GM19468 (cell line): ENCODE measurements around the gene PEAK1.

Experiments used
- ATAC-seq: cut with Tn5 transposase; IDR thresholded peaks from one replicate; pipeline ENCODE4 v1.9.1; 2021; ENCODE audit warnings: mild to moderate bottlenecking, moderate library complexity, moderate number of reproducible peaks; ENCODE audit not compliant: unreplicated experiment; ENCODE audit errors: extremely low read depth

PEAK1 gene

DNA sequence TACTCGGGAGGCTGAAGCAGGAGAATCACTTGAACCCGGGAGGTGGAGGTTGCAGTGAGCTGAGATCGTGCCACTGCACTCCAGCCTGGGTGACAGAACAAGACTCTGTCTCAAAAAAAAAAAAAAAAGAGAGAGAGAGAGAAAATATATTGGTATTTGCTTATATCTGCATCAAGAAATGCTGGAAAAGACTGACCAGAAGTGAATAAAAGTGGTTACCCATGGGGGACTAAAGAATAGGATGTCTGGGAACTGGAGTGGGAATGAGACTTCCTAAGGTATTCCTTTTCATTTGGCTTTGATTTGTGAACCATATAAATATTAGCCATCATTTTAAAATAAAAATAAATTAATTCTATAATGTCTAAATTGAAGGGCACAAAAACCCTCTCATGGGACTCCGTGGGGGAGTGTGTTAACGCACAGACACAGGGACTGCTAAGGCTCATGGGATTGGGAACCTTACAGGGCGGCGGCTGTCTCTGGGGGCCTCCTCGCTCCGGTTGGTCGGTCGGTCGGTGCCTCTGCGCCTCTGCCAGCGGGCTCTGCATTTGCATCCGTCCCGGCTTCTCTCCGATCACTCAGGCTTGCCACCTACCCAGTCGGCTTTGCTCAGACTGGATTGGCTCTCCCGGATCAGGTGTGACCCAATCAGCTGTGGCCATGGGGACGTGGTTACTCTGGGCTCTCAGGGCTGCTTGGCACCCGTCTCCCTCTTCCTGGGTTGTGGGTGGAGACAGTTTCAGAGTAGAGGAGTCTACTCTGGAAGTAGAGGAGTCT, 336.3 kb downstream of the PEAK1 start:
- ATAC-seq = peak; percentile 36

DNA sequence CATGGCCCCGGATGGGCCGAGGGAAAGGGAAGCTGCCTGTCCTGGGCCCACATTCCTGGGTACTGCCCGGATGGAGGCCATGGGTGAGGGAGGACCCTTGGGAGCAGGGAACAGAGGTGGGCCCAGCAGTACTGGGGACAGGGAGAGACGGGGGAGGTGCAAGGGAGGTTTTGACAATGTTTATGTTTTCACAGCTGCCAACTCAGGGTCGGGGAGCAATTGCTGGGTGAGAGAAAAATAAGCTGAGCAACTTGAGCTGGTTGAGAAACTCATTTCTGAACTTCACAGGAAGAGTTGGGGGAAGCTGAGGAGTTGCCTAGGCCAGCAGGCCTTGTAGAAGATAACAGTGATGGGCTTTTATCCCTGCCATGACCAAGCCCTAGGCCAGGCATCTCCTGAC, 337.9 kb downstream of the PEAK1 start:
- no peak for ATAC-seq

DNA sequence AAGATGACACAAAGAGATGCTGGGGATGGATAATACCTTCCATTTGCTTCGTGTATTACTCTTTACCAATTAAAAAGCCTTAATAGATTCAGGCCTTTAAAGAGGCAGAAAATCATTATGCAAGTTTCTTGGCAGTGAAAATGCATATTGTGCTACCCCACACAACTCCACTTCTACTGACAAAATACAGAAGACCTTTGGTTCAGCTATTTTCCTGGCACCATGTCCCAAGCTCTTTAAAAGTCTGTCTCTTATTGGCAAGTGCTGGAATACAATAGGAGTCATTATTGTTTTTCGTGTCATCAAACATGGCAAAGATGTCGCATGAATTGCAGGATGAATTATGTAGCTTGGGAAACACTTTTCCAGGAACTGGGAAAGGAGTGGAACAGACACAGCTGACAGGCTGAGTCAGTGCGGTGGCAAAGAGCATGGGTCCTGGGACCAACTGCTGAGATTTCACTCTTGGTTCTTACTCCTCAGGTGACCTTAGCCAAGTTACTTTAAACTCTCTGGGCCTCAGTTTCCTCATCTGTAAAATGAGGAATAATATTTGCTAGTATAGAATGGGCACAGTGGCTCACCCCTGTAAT, 343.5 kb downstream of the PEAK1 start:
- no peak for ATAC-seq

DNA sequence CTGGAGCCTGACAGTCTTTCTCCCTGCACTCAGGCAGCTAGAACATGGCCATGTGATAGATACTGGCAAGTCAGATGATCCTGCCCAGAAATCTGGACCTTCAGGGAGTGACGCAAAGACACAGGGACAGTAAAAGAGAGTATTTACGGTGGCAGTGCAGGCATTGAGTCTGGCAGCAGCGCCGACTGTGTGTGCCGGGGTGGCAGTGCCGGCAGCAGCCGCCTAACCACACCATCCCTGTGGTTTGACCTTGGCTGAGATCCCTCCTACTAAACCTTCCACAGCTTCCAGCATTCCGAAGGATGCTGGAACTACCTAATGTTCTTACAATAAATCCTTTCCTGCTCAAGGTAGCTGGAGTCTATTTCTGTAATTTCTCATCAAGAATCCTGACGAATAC, 344.4 kb downstream of the PEAK1 start:
- ATAC-seq = no peak

DNA sequence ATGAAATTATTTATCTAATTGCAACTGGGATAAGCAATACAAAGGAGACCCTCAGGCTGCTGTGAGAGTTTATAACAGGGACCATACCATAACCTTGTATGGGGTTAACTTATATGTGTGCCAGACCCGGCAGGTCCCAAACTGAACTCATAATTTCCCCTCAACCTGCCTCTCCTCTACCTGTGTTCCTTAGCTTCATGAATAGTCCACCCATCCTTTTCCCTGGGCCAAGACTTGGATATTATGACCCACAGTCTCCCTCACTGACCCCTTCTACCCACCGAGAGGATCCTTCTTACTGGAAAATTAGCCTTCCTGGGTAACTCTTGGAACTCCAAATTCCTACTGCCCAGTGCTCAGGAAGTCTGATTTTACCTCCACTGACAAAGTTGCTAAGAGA, 345.6 kb downstream of the PEAK1 start:
- no peak for ATAC-seq

DNA sequence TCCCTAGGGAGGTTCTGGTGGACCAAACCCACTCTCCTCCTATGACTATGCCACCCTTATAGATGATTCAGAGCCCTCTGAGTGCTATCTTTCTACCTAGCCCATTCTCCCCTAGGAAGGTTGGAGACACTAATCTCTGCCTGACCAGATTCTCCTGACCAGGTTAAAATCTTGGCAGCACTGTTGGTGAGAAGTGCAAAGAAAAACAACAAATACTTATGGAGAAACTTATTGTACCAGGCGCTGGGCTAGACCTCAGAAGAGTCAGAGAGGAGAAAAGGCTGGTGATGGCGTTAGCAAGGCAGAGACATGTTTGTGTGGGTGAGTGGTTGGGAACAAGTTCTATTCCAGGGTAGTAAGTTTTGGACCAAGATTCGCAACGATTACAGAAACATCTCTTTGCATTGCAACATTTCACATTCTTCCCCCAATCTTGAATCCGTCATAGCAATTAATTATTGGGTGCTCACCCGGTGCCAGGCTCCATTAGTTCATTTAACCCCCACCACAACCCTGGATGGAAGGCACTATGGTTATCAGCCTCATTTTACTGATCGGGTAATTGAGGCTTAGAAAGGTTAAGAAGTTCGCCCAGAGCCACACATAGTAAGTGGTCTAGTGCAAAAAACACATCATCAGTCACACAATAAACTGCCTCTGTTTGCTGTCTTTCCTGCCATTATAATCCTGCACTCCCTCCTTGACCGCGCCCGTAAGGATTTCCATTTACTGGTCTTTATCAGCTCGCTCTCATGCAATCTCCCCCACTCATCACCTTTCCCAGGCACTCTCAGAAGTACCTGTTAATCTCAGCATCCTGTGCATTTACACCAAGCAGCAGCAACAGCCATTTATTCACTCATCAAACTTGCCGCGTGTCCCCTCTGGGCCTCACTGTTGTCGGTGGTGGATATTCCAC, 348.3 kb downstream of the PEAK1 start:
- no peak for ATAC-seq

DNA sequence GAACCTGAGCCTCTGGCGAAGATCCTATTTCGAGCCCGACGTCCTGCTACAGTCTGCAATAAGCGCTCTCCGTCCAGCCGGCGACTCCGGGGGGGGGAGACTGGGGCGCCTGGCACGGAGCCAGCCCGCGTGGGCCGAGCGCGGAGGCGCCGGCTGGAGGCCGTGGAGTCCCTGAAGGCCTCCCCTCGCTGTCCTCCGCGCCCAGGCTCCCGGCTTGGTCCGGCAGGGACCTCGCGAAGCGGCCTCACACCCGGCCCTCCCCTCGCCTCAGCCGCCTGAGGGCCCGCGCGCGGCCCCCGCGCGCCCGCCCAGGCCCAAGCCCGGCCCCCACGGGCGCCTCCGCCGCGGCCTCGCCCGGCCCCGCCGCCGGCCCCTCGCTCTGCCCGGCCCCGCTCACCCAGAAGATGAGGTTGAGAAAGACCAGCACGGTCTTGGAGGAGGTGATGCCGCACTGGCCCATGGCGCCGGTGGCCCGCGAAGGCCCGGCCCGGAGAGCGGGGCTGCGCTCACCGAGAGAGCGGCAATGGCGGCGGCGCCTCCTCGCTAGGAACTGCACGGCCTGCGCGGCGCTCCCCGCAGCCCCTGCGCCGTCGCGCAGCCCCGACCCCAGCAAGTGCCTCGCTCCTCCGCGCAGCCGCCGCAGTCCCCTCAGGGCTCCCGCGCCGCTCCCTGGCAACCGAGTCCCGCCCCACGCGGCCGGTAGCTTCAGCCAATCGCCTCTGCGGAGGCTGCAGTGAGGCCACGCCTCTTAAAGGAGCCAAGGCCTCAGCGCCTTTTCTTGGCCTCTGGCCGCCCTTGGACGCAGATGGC, 349.2 kb downstream of the PEAK1 start, which contains the start of gene TSPAN3:
Gene TSPAN3 (minus strand): TSS at position 615 of the 810 bp plus-strand sequence. CDS start 155 bp downstream, at position 460.
- ATAC-seq = peak; percentile 69

DNA sequence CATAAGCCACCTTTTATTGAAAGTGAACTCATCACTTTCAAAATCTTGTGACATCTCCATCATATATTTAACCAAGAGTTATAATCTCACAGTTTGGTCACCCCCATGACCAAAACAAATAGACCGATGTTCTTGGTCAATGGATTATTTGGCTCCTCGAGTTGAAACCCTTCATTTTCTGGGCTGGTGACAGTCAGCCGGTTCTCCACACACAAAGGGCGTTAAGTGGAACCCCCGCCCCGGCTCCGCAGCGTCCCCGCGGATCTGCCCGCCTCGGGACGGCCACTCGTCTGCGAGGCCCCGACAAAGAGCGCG, 349.8 kb downstream of the PEAK1 start:
- ATAC-seq = no peak

DNA sequence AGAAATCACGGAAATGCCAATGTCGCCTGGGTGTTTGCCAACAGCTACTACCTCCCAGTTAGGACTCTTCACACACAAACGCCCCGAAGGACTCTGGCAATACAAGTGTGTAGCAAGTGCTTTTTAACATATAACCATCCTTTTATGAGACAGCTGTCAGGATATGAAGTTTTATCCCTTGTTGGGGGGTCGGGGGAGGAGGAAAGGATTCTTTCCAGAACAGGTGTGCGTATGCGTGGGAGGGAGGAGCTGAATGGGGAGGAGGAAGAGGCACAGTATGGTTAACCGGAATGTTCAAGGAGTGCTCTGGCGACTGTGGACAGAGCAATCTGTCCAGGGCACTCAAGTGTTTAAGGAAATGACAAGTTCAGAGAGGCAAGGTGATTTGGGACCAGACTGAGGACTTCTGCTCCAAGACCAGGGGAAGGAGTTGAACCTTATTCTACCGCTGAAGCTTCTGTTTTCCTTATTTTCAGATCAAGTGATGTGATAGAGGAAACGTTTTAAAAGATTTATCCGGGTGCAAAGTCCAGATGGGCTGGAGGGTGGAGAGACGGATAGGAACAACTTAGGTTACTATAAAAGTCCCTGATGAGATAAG, 350.3 kb downstream of the PEAK1 start:
- no peak for ATAC-seq

DNA sequence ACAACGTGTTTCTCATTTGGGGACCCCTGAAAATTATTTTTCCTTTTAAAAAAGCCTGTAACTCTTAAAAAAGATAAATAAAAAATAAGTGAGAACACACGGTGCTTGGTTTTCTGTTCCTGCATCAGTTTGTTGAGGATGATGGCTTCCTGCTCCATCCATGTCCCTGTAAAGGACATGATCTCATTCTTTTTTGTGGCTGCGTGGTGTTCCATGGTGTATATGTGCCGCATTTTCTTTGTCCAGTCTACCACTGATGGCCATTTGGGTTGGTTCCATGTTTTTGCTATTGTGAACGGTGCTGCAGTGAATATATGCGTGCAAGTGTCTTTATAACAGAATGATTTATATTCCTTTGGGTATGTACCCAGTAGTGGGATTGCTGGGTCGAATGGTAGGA, 351.3 kb downstream of the PEAK1 start:
- ATAC-seq = no peak

DNA sequence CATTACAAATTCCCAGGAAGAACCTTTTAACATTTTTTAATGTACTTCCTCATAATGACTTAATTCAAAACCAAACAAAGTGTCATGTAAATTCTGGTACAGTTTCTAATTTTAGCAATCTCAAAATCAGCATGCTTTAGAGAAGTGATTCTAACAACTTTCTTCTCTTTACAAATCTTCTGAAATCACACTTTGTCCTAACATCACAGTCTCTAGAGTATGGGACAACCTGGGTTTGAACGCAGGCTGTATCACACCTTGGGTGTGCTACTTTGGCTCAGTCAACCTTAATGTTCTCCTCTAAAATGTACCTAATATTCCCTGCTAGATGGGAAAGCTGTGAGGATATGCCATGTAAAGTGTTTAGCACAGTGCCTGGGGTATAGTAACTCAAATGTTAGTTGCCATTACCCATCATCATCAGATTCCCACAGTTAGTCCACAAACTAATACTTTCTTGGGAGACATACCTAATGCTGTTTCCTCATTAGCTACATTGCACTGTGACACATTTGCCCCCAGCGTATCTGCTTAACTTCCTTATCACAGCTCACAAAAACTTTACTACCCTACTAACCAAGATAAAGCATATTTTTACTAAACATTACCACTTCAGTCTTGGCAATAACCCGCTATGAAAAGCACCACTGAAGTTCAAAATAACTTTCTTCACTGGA, 352.1 kb downstream of the PEAK1 start:
- ATAC-seq = no peak

DNA sequence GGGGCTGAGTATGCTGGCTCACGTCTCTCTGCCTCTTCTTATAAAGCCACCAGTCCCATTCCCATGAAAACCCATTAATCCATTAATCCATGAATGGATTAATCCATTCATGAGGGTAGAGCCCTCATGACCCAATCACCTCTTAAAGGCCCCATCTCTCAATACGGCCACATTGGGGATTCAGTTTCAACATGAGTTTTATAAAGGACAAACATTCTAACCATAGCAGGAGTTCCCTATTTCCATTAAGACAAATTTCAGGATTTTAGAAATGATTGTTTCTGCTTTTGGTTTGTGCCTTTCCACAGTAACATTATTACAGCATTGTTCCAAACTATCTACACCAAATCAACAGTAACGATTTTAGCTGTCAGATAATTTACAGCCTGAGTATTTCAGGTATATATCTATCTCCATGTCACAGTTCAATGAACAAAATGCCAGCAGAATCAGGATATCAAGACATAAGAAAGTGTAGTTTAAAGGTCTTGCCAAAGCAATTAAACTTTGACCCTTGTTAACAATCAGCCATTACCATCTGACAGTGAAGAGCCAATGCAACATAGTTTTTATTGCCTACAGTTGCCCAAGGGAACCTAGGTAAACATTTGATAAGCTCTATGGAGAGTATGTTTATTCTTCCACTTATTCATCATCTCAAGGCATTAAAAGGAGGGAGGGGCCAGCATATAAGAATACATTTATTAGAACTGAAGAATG, 352.8 kb downstream of the PEAK1 start:
- no peak for ATAC-seq

DNA sequence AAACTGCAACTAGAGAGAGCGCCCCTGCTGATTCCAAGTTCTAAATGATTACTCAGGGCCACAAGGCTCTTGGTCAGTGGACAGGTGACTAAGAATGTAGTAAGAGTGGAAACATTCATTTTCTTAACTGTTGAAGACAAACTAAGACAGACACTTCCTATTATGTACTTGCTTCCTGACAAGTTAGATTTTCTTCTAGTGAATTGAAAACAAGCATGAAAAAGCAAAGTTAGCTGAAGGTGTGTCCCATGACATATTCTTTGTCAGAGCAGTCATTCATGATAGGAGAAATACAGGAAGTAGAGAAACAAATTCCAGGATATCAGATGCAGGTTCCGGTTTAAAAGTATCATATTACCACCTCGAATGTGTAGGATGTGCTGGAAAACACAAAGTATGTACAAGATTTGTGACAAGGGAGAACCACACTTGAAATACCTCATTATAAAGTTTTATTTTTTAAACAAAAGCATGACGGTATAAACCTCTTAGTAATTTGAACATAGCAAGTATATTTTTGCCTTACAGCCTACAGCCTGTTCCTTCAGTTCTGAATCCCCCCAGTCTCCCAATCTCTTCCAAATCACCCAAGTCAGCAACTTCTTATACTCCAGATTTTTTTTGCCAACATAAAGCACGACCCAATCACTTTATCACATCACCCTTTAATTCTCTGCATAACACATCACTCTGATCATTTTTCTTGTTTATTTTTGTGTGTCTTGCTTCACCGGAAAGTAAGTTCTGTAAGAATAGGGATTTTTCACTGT, 355.2 kb downstream of the PEAK1 start:
- ATAC-seq = no peak

DNA sequence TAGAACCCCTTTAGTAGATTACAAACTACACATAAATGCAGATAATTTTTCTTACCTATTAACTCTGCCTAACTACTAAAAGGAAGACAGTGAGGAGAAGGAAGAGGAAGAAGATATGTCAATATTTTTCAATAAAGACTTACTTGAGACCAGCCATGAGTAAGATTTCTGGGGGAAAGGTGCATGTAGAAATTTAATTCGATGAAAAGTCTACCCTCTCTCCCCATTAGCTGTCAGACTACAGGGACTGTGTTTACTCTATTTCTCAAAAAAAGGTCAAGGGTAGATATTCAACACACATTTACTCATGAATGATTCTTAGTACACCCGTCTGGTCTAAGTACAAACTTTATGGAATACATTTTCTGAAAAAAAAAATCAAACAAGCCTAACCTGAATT, 355.8 kb downstream of the PEAK1 start:
- no peak for ATAC-seq

DNA sequence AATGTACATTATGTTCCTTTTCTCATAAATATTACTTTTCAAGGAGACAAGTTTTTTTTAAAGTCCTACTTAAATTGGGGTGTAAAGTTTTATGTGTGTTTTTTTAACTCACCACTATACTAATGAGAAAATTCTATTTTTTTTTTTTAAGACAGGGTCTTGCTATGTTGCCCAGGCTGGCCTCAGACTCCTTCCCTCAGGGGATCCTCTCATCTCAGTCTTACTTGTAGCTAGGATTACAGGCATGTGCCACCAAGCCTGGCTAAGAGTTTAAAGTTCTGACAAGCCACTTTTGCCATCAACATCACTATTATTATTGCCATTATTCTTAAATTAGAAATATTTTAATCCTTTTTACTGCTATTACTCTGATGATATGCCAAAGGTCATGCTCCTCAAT, 356.7 kb downstream of the PEAK1 start:
- no peak for ATAC-seq

DNA sequence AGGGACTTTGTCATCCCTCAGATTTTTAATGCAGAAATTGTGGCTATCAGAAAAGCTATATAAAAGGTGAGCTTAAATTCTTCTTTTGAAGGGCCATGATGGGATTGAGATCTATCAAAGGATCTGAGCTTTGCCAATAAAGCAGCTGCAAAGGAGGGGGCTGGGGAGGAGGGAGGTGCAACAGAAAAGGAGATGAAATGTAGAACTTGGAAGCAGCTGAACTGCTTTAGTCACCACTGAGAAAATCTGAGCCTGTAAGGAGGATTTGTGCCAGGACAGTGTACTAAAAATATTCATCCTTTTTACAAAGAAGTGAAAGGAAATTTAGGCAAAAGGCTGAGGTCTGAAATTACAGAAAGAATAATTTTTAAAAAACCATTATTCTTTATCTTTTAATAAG, 359.4 kb downstream of the PEAK1 start:
- no peak for ATAC-seq

DNA sequence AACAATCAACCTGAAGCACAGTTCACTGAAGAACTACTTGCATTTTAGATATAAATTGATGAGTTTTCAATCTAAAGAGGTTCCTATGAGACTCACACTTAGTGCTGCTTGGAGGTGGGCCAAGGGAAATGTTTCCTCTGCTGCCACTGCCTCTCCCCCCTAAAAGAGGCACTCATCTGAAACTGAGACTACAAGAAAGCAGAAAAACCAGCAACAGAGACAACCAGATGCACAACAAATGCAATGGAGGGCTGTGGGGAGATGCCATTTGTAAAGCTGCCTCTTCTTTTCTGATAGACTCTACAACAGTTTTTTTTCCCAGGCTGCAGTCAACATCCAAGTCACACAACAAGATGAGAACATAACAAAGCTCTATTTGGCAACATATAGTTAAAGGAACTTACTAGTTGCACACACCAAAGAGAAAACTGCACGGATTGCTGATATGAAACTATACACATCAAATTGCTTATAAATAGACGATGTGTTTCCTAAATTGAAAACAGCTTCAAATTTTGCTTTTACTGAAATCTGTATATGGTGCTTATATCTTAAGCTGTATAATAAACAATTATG, 360.0 kb downstream of the PEAK1 start:
- ATAC-seq = no peak

DNA sequence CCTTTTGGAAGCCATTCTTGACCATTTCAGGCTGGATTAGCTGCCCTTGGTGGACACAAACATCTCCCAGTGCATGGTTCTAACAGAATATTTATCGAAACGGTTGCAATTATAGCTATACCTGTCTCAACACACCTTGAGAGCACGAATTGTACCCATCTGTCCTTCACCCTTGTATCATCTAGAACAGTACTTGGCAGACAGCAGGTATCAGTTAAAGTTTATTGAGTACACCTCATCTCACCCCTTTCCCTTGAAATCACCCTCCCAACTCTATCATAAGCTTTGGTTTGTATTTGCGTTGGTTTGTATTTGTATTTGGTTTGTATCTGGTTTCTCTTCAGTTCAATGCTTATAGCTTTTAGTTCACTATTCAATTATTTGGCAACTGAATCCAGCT, 361.4 kb downstream of the PEAK1 start:
- no peak for ATAC-seq
